ENCODE data around the gene DLL1.

DNA sequence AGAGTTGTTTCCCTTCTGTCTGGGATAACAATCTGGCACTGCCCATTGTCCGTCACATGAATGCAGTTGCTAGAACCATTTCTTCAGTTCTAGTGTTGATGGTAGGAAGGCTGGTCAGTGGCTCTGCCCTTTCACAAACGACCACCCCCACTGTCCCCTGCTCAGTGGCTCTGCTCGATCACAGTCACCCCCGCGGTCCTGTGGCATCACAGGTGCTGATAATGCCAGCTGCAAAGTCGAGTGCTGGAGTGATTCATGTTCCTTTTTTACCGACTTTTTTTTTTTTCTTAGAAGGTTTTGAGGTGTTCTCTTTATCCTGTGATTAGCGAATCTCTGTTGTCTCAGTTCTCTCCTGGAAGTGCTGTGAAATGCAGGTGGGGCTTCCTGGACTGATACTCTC, 38.4 kb upstream of the DLL1 start:
- TF ChIP-seq, protein P1, sequence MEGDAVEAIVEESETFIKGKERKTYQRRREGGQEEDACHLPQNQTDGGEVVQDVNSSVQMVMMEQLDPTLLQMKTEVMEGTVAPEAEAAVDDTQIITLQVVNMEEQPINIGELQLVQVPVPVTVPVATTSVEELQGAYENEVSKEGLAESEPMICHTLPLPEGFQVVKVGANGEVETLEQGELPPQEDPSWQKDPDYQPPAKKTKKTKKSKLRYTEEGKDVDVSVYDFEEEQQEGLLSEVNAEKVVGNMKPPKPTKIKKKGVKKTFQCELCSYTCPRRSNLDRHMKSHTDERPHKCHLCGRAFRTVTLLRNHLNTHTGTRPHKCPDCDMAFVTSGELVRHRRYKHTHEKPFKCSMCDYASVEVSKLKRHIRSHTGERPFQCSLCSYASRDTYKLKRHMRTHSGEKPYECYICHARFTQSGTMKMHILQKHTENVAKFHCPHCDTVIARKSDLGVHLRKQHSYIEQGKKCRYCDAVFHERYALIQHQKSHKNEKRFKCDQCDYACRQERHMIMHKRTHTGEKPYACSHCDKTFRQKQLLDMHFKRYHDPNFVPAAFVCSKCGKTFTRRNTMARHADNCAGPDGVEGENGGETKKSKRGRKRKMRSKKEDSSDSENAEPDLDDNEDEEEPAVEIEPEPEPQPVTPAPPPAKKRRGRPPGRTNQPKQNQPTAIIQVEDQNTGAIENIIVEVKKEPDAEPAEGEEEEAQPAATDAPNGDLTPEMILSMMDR (IDR thresholded peaks at IDR 0.05 in 8 of 11, conservative IDR thresholded peaks at IDR 0.05 in 3 of 11): no peak
- TF ChIP-seq POLR2A (IDR thresholded peaks at IDR 0.05): no peak

All from spleen (tissue), 7 donors.